Posterior vena cava (tissue), 2 donors: Measurements from ENCODE around the gene IL1RAPL1. TPM values are rescaled to one million over a fixed set of nuclear protein-coding genes. Genes with fewer than 3 reads are reported as not detected.

ENCODE experiments used
- DNase-seq: peaks from one replicate; pipeline ENCODE4 v3.0.0-alpha.2; 2020; ENCODE audit warnings: low spot score
- intact Hi-C, 2 donors: fragments of 100-400 bp; cut with DNase I; formaldehyde crosslinking; loops; one replicate each; pipeline versions ENCODE4 v1.14.1 to v1.14.2; 2022 to 2023
- total RNA-seq, 2 donors: library from RNA; stranded (reverse); fragmentation: NEBNext Ultra II Directional; extraction: Animal tissue kit (Norgen Biotek cat#: 25700); gene quantifications; one replicate each; pipeline ENCODE4 v1.2.1, GENCODE V29; 2021
- donor health status: DM: yes; HTN: yes; CAD: no.
- donor health status: DM: yes; HTN: yes; CAD: no.

IL1RAPL1 gene
- total RNA-seq, 2 donors from 2014 or later = 0.10 TPM; not detected in 1

- DNase-seq = no peak
- intact Hi-C loops = no loop called here
Observed at GRCh38 chrX:28613558-28613957, 26.3 kb downstream of the IL1RAPL1 start.

DNA sequence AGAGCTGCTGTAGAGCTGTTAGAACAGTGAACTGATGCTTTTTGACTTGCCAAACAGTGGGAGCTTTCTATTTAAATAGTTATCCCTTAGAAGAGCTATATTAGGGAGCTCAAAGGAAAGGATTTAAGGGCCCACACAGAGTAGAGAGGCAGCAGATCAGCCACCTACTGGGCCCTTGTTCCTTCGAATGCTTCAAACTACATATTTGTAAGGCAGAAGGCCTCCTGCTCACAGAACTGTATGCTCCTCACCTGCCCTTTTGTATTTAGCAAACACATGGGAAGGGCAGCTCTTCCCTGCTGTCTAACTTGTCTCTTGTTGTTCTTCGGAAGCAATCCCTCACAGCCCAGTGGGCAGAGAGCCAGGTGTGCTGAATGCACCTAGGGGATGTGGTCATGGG is 38.0 kb downstream of the IL1RAPL1 start:
- intact Hi-C loops = no loop called here
- no peak for DNase-seq

GRCh38 chrX:28626515-28626914 is 39.3 kb downstream of the IL1RAPL1 start:
- no peak for DNase-seq
- intact Hi-C loops = no loop called here

GRCh38 chrX:28628120-28628519 is 40.9 kb downstream of the IL1RAPL1 start:
- intact Hi-C loops = no loop called here
- no peak for DNase-seq

- DNase-seq = no peak
- intact Hi-C loops = no loop called here
Observed at GRCh38 chrX:28638775-28639174, 51.5 kb downstream of the IL1RAPL1 start.

GRCh38 chrX:28639451-28639850 is 52.2 kb downstream of the IL1RAPL1 start:
- no peak for DNase-seq
- intact Hi-C loops = no loop called here

GRCh38 chrX:28649541-28649940 is 62.3 kb downstream of the IL1RAPL1 start:
- intact Hi-C loops = no loop called here
- no peak for DNase-seq

DNA sequence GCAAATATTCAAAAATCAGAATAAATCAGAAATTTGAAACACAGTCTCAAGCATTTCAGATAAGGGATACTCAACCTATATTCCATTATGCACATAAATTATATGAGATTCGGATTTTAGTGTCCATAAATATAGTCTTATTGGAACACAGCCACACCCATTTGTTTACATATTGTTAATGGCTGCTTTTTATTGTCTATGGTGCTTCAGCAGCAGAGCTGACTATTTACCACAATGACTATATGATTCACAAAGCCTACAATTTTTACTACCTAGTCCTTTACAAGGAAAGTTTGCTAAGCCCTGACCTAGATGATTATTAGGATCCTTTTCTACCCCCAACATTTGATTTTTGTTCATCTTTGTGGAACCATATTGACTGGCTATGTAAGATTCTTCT is 63.9 kb downstream of the IL1RAPL1 start:
- intact Hi-C loops = no loop called here
- no peak for DNase-seq

DNA sequence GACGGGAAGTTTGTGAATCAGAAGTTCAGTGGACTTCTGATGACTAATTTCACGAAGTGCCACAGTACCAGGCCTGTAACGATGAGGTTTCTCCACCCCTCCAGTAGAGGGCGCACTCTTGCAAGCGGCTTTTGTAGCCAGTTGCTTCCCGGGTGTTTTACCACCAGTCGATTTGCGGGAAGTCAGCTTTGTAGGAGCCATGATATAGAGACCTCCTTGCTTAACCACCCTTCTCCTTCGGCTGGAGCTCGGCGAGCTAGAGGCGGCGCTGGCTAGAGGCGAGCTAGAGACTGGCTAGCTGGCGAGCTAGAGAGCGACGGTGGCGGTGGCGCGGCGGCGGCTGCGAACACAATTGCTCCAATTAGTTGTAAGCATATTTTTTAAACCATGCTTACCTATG is 72.0 kb downstream of the IL1RAPL1 start:
- intact Hi-C loops = no loop called here
- no peak for DNase-seq

DNA sequence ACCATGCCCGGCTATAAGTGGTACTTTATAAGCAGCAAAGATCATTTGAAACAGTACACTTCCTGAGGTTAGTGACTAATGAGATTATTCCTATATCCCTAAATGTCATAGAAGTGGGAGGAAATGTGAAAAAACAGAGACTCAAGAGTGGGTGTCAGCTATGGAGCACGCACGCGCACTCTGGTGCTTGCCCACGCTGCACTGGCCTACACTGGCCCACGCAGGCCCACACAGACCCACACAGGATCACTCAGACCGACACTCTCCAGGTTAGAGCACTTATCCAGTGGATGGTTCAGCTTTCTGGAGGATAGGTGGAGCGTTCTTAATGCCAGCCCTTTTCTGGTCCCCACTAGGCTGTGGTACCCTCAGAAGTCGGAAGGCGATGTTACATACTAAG is 78.5 kb downstream of the IL1RAPL1 start:
- DNase-seq = no peak
- intact Hi-C loops = no loop called here

DNA sequence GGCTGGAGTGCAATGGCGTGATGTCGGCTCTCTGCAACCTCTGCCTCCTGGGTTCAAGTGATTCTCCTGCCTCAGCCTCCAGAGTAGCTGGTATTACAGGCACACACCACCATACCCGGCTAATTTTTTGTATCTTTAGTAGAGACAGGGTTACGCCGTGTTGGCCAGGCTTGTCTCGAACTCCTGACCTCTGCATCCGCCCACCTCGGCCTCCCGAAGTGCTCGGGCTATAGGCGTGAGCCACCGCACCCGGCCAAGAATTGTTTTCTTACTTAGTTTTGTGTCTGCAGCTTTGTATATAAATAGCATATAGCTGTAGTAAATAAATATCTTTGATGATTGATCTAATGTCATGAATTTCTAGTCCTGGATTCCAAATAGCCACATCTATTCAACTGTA is 81.1 kb downstream of the IL1RAPL1 start:
- DNase-seq = no peak
- intact Hi-C loops = no loop called here

DNA sequence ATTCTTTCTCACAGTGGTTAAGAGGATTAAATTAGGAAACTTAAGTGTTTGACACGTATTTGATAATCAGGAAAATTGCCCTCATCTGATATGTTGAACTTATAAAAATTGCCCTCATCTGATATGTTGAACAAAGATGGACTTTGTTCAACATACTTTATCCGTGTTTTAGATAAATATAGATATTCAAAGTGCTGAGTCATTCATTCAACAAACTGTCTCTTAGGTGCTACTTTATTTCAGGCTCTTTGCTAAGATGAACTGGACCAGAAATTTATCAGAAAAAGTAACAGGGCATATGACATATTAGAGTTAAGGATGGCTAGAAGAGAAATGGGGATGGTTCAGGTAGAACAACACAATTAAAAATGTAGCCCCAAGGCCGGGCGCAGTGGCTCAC is 81.7 kb downstream of the IL1RAPL1 start:
- DNase-seq = no peak
- intact Hi-C loops = no loop called here

- no peak for DNase-seq
Observed at GRCh38 chrX:28670074-28670473, 82.8 kb downstream of the IL1RAPL1 start.

GRCh38 chrX:28675173-28675572 is 87.9 kb downstream of the IL1RAPL1 start:
- intact Hi-C loops = no loop called here
- no peak for DNase-seq

More at GRCh38 chrX:28670074-28670473, 82.8 kb downstream of the IL1RAPL1 start:
- intact Hi-C loops = no loop called here

DNA sequence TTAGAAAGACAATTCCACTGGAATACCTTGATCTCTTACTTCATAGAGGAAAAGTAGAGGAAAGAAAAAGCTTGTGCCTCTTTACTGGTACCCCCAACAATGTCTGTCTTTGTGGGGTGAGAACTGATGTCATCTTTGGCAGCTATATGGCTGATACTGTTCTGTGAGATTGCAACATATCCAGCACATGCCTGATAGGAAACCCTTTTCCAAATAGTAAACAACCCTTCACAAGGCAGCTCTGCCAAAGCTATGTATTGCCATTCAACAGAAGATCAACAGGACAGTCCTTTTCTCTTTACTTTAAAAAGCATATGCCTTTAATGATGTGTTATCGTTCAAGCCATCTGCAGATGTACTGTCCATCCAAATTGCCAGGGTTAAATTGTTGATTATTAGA is 105.9 kb downstream of the IL1RAPL1 start:
- intact Hi-C loops = no loop called here

DNA sequence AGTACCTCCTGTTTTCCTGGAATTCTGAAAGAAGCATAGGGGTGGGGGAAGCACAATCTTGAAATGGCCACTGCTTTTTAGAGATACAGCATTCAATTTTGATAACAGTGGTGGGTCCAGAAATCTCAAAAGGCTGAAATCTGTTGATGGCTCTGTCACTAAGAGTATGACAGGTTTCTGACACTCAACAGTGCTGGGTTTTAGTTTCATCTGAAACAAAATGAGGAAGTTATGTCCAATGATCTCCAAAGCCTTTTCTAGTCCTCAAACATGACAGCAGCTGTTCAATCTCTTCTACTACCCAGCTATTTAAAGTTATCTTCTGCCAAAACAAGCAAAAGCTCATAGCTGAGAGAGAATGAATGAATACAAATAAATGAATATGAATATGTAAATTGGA is 110.5 kb downstream of the IL1RAPL1 start:
- no peak for DNase-seq
- intact Hi-C loops = no loop called here

More for the DNA sequence above, 105.9 kb downstream of the IL1RAPL1 start:
- no peak for DNase-seq

DNA sequence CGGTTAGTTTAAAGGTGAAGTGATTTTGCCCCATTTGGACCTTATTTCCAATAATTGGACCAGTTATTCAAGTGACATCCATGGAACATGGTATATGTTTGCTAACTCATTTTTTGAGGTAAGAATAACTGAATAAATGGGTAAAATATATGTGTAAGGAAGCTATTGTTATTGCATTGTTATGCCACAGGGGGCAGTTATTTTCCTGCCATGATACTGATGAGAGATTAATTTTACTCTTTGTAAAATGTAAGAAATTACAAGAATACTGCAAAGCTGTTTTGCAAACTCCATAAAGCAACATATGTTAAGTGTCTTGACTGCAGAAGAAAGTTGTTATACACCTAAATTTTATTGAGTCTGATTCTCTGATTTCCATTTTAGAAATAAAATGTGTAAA is 114.0 kb downstream of the IL1RAPL1 start:
- intact Hi-C loops = no loop called here
- no peak for DNase-seq

DNA sequence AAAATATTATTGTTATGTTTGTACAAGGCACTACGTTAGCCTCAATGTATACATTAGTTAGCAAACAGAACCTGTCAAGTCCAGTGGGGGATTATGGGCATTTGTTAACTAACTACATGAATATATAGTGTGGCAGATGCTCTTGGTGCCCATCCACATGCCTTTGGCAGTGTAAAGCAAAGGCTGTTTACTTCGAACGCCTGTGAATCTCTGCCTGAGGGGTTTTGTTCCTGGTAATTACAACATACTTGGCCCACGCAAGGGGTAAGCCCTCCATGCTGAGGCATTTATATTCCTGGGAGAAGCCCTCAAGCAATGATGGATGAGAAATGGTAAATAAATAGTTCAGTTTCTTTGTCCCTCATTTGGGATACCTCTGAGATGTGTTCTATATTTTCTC is 119.7 kb downstream of the IL1RAPL1 start:
- DNase-seq = no peak
- intact Hi-C loops = no loop called here

DNA sequence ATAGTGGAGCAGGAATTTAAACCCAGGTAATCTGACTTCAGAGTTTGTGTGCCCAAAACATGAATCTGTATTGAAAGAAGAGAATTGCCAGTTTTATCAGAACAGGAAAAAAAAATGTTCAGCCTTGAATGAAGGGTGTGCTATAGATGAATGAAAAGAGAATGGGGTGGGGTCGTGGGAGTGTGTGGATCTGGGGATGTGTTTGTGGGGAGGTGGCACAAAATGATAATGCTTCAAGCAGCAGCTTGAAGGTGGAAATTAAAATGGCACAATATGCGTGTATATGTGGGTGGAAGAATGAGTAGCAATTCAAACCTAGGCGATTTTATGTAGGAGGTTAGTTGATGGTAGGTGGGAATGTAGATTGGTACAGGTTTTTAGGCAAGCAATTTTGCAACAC is 122.2 kb downstream of the IL1RAPL1 start:
- DNase-seq = no peak
- intact Hi-C loops = no loop called here

- DNase-seq = no peak
- intact Hi-C loops = no loop called here
Observed at GRCh38 chrX:28717864-28718263, 130.6 kb downstream of the IL1RAPL1 start.

DNA sequence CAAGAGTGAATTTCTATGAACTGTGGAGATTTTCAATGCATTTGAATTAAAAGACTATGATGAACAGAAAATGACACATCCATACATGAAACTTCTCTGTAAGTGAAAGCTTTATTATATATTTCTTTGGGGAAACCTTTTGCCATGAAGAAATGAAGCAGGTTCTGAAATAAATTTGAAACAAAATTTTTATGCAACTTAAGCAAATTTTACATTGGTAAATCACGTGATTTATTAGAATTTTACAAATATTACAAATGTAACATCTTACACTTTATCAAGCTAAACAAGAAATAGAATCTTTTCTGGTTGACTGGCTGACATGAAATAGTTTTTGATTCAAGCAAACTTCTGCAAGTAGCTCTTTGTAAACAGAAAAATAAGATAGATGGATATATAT is 131.2 kb downstream of the IL1RAPL1 start:
- intact Hi-C loops = no loop called here
- DNase-seq = no peak

GRCh38 chrX:28719620-28720019 is 132.4 kb downstream of the IL1RAPL1 start:
- DNase-seq = no peak
- intact Hi-C loops = no loop called here
